DMS53 (cell line): ENCODE results near the gene MCRIP2.

ENCODE experiments used
- DNase-seq: peaks from one replicate; lab custom pipeline; 2025; lab: John Stamatoyannopoulos, UW

MCRIP2 gene

DNA sequence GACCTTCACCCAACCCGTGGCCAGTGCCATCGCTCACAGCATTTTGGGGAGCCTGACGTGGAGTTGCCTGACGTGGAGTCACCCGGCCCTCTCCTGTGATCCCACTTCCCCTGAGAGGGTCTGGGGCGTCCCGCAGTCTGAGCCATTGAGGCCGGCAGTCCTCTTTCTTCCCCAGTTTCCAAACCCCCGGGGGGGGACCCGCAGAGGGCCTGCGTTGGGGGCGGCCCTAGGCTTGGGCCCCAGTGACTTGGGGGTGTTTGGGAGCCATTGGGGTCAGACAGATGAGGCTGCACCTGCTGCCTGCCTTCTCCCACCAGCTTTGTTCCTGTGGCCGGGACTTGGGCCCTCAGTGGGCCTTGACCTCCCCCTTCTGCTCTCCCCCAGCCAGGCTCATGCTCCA, 28.0 kb downstream of the MCRIP2 start:
- DNase-seq, result no peak

DNA sequence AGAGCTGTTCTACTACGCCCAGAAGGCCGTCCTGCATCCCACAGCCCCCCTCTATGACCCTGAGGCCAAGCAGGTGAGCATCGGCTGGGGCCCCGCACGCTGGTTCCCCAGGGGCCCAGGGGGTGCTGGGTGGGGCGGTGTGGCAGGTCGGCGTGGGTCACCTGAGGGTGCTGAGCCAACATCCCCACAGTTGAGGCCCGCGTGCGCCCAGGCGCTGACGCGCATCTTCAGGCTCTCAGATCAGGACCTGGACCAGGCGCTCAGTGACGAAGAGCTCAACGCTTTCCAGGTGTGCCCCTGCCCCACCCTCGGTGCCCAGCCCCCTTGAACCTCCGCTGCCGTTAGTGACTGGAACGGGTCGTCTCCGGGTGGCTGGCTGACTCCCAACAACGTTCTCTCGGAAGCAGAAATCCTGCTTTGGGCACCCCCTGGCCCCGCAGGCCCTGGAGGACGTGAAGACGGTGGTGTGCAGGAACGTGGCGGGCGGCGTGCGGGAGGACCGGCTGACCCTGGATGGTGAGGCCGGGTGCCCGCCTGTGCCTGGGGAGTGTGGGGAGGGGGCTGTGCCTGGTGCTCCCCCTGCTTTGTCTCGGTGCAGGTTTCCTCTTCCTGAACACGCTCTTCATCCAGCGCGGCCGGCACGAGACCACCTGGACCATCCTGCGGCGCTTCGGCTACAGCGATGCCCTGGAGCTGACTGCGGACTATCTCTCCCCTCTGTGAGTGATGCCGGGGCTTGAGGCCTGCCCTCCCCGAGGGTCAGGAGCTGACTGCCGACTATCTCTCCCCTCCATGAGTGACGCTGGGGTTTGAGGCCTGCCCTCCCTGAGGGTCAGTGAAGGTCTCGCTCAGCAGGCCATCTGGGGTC, 29.1 kb downstream of the MCRIP2 start:
- no peak for DNase-seq

DNA sequence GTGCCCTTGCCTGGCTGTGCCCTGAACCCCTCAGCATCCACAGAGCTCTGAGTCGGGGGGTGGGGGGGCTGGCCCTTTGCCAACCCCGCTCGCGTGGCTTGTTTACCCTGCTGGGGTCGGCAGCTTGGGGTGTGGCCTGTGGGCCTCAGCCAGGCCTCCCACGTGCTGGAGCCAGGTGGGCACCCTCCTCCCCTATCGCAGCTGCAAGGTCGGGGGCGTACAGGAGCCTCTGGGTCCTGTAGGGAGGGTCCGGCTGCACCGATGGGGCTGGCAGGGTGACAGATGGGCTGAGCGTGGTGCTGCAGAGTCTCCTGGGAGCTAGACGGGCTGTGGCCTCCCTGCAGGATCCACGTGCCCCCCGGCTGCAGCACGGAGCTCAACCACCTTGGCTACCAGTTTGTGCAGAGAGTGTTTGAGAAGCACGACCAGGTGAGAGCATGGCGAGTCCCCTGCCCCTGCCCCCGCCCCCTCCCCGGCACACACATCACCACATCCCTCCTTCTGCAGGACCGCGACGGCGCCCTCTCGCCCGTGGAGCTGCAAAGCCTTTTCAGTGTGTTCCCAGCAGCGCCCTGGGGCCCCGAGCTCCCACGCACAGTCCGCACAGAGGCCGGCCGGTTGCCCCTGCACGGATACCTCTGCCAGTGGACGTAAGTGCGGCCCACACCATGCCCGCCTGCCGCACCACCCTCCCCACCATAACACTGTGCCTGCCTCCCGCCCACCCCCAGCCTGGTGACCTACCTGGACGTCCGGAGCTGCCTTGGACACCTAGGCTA, 29.9 kb downstream of the MCRIP2 start:
- DNase-seq, result no peak

DNA sequence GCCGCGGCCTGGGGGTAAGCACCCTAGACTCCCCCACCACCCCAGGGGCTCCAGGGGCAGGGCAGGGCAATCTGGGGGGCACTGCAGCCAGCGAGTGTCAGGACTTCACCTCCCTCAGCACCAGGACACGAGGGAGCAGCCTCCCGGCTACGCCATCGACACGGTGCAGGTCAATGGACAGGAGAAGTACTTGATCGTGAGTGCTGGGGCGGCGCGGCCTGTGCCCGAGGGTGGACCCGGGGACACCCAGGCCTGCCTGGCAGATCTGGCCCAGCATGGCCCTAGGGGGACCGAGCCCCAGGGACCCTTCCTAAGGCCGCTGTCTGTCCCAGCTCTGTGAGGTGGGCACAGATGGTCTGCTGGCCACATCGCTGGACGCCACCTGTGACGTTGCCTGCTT, 30.7 kb downstream of the MCRIP2 start:
- no peak for DNase-seq

DNA sequence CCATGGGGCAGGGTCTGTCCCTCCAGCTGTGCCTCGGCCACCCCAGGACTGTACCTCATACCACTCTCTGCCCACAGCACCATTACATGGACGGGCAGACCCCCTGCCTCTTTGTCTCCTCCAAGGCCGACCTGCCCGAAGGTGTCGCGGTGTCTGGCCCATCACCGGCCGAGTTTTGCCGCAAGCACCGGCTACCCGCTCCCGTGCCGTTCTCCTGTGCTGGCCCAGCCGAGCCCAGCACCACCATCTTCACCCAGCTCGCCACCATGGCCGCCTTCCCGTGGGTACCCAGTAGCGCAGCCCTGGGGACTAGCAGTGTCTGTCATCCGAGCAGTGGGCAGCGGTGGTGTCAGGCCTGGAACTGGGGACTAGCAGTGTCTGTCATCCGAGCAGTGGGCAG, 31.2 kb downstream of the MCRIP2 start:
- DNase-seq, result no peak

DNA sequence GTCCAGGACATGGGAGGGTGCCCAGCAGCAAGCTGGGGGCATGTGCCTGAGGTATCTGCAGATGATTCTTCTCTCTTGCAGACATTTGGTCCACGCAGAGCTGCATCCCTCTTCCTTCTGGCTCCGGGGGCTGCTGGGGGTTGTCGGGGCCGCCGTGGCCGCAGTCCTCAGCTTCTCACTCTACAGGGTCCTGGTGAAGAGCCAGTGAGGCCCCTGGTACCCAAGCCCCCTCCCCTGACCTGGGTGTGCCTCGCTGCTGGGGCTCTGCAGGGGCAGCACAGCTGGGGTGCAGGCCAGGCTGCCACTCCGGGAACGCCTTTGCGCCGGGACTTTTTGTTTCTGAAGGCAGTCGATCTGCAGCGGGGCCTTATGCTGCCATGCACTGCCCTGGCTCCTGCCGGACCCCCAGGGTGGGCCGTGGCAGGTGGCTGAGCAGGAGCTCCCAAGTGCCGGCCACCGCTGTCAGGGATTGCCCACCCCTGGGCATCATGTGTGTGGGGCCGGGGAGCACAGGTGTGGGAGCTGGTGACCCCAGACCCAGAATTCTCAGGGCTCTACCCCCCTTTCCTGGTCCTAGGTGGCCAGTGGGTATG, 31.9 kb downstream of the MCRIP2 start:
- no peak for DNase-seq

DNA sequence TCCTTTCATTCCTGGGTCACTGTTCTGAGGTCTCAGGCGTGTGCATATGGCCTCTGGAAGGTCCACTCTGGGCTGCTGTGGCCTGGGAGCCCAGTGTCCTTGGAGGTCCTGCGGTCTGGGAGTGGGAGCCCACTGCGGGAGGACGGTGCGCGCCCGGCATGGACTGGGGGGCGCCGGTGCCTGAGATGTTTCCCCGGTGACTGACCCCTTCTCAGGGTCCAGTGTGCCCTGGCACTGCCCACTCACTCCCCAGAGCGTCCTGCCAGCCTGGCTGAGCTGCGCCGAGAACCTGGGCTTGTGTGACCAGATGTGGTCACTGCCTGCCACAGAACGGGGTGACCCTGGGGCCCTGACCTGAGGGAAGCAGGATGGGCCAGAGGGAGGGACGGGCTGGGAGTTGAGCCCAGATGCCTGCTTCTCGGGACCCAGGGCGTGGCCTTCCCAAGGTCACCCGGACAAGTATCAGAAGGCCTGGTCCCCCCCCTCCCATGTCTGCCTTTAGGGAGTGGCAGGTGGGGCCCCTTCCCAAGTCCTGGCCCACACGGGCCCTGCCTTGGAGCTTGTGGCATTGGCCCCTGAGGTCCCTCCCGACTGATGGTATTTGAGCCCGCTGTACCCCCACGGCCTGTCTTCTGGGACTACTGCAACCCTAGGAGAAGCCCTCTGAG, 32.7 kb downstream of the MCRIP2 start:
- no peak for DNase-seq

DNA sequence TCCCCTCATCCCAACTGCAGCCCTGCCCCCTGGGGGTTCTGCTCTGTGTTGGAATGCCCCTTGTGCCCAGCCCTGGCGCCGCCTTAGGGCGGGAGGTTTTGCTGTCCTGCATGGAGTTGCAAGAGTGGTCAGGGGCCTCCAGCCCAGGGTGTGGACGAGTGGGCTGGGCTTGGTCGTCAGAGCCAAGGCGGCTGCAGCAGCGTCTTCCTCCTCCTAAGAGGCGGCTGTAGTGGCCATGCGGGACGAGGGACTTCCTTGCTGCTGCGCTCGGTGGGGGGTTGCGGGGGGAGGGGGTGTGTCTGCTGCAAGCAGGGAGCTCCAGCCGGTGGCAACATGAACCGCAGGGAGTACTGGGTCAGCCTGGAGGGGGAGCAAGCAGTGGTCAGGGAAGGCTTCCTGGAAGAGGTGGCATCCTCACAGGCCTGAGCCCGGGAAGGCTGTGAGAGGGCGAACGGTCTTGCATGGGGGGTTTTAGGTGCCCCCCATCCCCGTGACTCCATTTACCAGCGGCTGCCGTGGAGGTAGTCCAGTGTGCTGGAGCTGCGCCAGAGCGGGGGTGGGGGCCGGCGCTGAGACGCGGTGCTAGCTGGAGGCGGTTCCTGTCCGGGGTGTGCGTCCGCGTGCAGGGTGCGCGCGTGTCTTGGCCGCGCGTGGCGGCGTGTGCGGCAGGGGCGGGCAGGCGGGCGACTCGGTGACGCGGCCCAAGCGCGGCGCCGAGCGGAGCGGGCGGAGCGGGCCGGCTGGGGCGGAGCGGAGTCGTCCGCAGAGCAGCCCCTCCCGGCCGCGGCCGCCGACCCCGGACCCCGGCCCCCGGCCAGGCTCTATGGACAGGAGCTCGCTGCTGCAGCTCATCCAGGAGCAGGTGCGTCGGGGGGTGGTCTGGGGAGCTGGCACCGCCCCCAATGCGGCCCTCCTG, 33.6 kb downstream of the MCRIP2 start, which contains the start of gene RHBDL1:
Gene RHBDL1, plus strand, starts transcription at position 704 of the 916 bp plus-strand sequence. Its CDS starts 120 bp downstream, at position 824.
- peak; percentile 43 for DNase-seq

DNA sequence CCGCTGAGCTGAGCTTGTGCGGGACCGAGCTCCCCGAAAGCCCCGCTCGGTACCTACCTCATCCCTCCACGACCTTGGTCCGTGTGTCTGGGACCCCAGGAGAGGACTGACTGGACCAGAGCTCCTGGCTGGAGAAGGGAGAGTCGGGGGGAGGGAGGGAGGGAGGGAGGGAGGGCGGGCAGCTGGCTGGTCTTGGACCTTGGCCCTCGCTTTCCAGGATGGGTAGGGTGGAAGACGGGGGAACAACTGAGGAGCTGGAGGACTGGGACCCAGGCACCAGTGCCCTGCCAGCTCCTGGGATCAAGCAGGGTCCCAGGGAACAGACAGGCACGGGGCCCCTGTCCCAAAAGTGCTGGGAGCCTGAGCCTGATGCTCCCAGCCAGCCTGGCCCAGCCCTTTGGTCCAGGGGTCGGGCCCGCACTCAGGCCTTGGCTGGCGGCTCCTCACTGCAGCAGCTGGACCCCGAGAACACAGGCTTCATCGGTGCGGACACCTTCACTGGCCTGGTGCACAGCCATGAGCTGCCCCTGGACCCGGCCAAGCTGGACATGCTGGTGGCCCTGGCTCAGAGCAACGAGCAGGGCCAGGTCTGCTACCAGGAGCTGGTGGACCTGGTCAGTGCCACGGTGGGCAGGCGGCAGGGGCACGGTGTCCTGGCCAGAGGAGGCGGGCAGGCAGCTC, 34.4 kb downstream of the MCRIP2 start:
- no peak for DNase-seq

DNA sequence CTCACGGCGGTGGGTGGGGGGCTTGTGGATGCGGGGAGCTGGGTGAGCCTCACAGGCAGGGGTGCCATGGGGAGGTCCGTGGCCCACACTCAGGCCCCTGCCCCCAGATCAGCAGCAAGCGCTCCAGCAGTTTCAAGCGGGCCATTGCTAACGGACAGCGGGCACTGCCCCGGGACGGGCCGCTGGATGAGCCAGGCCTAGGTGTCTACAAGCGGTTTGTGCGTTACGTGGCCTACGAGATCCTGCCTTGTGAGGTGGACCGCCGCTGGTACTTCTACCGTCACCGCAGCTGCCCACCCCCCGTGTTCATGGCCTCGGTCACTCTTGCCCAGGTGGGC, 34.9 kb downstream of the MCRIP2 start:
- peak; percentile 47 for DNase-seq

DNA sequence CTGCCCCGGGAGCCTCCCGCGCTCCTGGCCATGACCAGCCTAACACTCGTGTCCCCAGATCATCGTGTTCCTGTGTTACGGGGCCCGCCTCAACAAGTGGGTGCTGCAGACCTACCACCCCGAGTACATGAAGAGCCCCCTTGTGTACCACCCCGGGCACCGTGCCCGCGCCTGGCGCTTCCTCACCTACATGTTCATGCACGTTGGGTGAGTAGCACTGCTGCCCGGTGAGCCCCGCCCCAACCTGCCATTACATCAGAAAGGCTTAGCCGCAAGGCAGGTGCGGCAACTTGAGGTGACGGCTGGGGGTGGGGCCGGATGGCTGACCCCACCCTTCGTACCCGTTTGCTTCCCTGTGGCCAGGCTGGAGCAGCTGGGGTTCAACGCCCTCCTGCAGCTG, 35.3 kb downstream of the MCRIP2 start:
- peak; percentile 89 for DNase-seq

DNA sequence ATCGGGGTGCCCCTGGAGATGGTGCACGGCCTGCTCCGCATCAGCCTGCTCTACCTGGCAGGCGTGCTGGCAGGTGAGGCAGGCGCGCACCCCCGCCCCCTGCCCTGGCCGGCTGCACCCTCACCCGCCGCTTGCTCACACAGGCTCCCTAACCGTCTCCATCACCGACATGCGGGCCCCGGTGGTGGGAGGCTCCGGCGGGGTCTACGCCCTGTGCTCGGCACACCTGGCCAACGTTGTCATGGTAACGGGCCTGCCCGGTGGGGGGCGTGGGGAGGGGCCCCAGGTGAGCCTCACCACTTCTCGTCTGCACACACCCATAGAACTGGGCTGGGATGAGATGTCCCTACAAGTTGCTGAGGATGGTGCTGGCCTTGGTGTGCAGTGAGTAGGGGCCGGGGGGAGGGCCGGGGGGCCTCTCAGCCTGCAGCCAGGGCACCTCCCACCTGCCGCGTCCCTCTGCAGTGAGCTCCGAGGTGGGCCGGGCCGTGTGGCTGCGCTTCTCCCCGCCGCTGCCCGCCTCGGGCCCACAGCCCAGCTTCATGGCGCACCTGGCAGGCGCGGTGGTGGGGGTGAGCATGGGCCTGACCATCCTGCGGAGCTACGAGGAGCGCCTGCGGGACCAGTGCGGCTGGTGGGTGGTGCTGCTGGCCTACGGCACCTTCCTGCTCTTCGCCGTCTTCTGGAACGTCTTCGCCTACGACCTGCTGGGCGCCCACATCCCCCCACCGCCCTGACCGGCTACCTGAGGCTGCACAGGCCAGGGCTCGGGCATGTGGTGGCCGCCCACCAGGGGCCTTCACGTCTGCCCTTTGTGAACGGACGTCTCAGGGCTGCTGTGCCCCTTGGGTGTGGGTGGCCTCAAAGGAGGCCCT, 35.9 kb downstream of the MCRIP2 start:
- no peak for DNase-seq

DNA sequence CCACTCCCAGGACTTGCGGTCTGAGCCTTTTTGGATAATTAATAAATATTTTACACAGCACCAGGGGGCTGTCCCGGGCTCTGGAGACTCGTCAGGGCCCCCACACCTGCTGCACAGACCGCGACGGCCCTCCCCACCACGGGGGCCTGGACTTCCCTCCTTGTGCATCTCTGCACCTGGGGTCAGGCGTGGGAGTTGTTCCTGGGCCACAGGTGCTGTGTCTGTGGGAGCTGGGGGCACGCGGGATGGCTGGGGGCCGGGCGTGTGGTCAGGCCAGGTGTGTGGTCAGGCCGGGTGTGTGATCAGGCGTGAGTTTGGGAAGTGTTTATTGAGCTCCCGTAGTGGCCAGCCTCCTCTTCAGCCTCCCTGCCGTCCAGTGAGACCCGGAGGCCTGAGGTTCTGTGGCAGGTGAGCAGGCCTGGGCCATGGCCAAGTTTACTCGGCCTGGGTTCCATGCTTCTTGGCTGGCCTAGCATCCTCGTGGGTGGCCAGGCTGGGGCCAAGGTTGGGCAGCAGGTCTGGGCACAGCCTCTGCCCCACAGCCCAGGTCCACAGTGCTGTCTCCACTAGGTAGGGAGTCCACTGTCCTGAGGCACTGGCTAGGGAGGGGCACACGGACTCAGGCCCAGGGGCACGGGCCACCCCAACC, 36.7 kb downstream of the MCRIP2 start:
- DNase-seq, result no peak

DNA sequence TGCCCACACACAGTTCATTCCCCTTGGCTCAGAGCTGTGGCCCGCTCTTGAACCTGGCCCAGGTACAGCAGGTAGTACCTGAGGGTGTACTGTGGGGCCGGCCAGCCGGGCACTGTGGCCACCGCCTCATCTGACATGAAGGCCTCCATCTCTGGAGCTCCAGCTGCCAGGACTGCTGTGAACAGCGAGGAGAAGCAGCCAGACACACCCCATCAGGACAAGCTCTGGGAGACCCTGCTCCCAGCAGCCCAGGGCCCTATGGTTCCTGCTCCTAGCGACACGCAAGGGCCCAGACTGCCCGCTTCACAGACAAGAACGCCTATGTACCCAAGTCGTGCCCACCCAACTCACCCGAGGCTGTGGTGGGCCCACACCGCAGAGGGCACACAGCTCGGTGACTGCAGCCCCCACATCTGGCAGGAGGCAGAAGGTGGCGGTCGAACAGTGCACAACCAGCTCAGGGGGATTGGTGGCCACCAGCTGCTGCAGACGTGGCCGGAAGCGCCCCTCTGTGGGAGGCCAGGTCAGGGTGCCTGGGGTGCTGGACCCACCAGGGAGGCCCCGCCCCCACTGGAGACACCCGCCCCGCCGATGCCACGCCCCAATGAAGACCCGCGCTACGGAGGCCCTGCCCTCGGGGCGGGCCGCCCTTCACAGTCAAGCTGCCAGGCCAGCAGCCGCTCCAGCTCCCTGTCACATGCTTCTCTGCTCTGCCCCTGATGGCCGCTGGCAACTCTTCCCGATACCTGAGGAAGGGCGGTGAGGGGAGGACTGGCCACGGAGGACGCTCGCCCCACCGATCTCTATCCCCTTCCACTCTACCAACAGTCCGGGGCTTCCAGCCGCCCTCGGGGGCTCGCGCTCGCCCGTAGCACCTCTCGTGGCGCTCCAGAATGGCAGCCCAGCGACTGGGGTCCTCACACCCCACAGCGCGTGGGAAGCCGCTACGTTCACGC, 37.5 kb downstream of the MCRIP2 start:
- DNase-seq, result peak; percentile 92

DNA sequence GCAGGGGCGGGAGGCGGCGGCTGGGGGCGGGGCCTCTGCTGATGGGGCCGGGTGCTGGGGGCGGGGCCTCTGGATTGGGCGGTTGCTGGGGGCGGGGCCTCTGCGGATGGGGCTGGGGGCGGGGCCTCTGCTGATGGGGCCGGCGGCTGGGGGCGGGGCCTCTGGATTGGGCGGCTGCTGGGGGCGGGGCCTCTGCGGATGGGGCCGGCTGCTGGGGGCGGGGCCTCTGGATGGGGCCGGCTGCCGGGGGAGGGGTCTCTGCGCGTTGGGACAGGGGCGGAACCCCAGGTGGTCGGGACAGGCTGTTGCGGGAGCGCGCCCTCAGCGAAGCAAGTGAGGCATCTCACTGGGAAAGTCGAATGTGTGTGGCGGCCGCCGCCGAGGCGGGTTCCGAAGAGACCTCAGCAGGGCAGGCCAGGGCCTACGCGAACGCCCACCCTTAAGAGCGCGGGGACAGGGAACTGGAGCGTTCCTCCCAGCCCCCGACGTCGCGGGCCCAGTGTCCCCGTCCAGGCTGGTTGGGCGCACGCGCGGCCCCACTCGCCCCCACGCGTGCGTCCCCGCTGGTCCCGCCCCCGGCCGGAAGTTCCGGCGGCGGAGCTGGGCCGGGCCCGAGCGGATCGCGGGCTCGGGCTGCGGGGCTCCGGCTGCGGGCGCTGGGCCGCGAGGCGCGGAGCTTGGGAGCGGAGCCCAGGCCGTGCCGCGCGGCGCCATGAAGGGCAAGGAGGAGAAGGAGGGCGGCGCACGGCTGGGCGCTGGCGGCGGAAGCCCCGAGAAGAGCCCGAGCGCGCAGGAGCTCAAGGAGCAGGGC, 38.4 kb downstream of the MCRIP2 start, which contains the start of gene STUB1:
Gene STUB1, plus strand, starts transcription at position 597 of the 811 bp plus-strand sequence. Its CDS starts 116 bp downstream, at position 713.
- DNase-seq, result peak; percentile 93

DNA sequence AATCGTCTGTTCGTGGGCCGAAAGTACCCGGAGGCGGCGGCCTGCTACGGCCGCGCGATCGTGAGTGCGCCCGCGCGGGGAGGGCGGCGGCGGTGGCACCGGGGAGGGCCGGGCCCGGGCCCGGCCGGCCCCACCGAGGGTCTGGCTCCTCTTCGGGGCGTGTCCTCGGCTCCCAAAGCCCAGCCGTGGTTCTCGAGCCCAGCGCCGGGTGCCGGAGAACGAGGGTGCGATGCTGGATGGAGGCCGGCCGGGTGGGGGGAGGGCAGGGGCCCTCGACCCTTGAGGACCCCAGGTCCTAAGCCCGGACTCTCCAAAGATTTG, 39.0 kb downstream of the MCRIP2 start:
- no peak for DNase-seq
